Measurements from ENCODE around the gene CTSZ. TPM values are rescaled to one million over a fixed set of nuclear protein-coding genes. Genes with fewer than 3 reads are reported as not detected.
"Not testable (repeated sequence)": the region's sequence is repeated elsewhere in the genome, so short reads cannot be mapped to it uniquely, and the experiment has no call there.

The CTSZ gene
- polyA plus RNA-seq, 4 donors, result 82.7 to 277 (median 183) TPM

DNA sequence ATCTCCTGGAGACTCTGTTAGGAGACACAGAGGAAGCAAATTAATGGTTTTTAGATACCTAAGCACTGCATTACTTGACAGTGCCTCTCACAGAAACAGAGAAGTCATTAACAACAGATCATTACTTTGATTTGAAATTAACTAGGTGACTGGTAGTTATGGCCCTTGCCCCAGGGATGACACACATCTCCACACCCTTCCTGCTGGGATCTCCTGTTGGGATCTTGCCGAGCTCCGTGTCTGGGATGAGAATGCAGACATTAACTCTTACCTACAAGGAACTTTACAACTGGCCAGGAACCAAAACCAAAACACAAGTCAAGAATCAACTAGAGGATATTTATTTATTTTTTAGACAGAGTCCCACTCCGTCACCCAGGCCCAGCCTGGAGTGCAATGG lies 37.7 kb upstream of the CTSZ start:
- no peaks in the 10 kb centered on the region for H3K36me3 ChIP-seq (ENCODE audit: control insufficient read depth in 3 of 3, insufficient read depth in 2 of 3, low read depth in 1 of 3, low read length in 3 of 3)
- no peak for FAIRE-seq
- H3K4me1 ChIP-seq (ENCODE audit: control insufficient read depth in 3 of 3, insufficient read depth in 2 of 3, low read depth in 1 of 3, low read length in 2 of 3), result peaks cover 6 to 35% (median 18%) of the 10 kb centered on the region in 3 donors
- WGBS, 3 donors, result 42 to 74% (median 71%) methylated on average over 3 of the region's 3 CpGs
- DNase-seq, result peak in 1 of 2 donors; percentile 78
- H3K4me3 ChIP-seq (ENCODE audit: low read depth in 1 of 3, low read length in 3 of 3), result no peak overlapping the region
- peak overlapping the region in 1 of 3 donors; percentile 12 for H3K27ac ChIP-seq (ENCODE audit: low read depth in 1 of 3, low read length in 2 of 3)
- H3K9me3 ChIP-seq (ENCODE audit: control insufficient read depth in 2 of 2, insufficient read depth in 1 of 2, low read depth in 1 of 2, low read length in 1 of 2), result no peaks in the 10 kb centered on the region
- H3K27me3 ChIP-seq (ENCODE audit: control insufficient read depth in 3 of 3, insufficient read depth in 3 of 3, low read length in 3 of 3), result no peaks in the 10 kb centered on the region

DNA sequence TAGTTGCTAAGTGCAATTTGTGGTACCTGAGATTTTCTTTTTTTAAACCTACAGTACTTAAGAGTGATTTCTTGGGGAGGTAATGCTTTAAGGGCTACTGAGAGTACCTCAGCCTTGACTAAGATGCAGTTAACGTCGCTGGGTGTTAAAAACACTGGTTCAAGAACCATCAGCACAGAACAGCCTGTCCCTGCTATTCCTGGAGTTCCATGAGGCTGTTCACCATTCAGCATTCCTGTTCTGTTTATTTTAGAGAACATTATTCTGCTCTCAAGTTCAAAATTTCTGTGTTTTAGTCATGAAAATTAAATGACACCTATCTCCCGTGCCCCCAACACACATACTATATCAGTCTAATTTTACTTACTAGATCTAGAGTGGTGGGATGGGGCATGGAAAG lies 37.2 kb upstream of the CTSZ start:
- H3K27ac ChIP-seq (ENCODE audit: low read depth in 1 of 3, low read length in 2 of 3), result peak overlapping the region in 1 of 3 donors; percentile 12
- WGBS, 3 donors, result 79 to 95% (median 91%) methylated on average over 3 of the region's 3 CpGs
- peaks cover 6 to 38% (median 18%) of the 10 kb centered on the region in 3 donors for H3K4me1 ChIP-seq (ENCODE audit: control insufficient read depth in 3 of 3, insufficient read depth in 2 of 3, low read depth in 1 of 3, low read length in 2 of 3)

DNA sequence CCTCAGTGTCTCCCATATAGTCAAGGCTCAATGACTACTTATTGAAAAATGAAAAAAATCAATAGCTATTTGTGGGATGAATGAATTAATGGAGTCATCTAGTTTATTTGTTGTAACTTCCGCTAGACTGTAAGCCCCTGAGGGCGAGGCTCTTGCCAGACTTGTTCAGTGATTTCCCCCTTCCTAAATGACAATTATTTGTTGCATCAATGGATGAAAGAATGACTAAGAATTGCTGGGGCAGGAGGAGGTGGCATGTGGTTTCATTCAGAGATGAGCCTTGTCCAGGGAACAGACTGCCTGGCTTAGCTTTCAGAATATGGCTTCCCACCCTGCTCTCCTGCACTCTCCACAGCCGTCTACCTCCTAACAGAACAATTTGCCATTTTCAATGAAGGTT lies 36.6 kb upstream of the CTSZ start:
- Histone ChIP-seq H3K27ac (ENCODE audit: low read depth in 1 of 3, low read length in 2 of 3) (peak overlapping the region in 1 of 3 donors; percentile 78), H3K27me3 (ENCODE audit: control insufficient read depth in 3 of 3, insufficient read depth in 3 of 3, low read length in 3 of 3) (no peaks in the 10 kb centered on the region), H3K36me3 (ENCODE audit: control insufficient read depth in 3 of 3, insufficient read depth in 2 of 3, low read depth in 1 of 3, low read length in 3 of 3) (no peaks in the 10 kb centered on the region), H3K4me1 (ENCODE audit: control insufficient read depth in 3 of 3, insufficient read depth in 2 of 3, low read depth in 1 of 3, low read length in 2 of 3) (peaks cover 6 to 38% (median 18%) of the 10 kb centered on the region in 3 donors), H3K9me3 (ENCODE audit: control insufficient read depth in 2 of 2, insufficient read depth in 1 of 2, low read depth in 1 of 2, low read length in 1 of 2) (no peaks in the 10 kb centered on the region), H3K4me3 (ENCODE audit: low read depth in 1 of 3, low read length in 3 of 3) (no peak overlapping the region)
- FAIRE-seq (no peak), DNase-seq (no peak)
- 43 to 66% (median 53%) methylated on average over 3 of the region's 3 CpGs for WGBS, 3 donors

More for the DNA sequence above, 37.2 kb upstream of the CTSZ start:
- Histone ChIP-seq H3K4me3 (ENCODE audit: low read depth in 1 of 3, low read length in 3 of 3) (no peak overlapping the region), H3K27me3 (ENCODE audit: control insufficient read depth in 3 of 3, insufficient read depth in 3 of 3, low read length in 3 of 3) (no peaks in the 10 kb centered on the region), H3K36me3 (ENCODE audit: control insufficient read depth in 3 of 3, insufficient read depth in 2 of 3, low read depth in 1 of 3, low read length in 3 of 3) (no peaks in the 10 kb centered on the region), H3K9me3 (ENCODE audit: control insufficient read depth in 2 of 2, insufficient read depth in 1 of 2, low read depth in 1 of 2, low read length in 1 of 2) (no peaks in the 10 kb centered on the region)
- DNase-seq (no peak), FAIRE-seq (no peak)

DNA sequence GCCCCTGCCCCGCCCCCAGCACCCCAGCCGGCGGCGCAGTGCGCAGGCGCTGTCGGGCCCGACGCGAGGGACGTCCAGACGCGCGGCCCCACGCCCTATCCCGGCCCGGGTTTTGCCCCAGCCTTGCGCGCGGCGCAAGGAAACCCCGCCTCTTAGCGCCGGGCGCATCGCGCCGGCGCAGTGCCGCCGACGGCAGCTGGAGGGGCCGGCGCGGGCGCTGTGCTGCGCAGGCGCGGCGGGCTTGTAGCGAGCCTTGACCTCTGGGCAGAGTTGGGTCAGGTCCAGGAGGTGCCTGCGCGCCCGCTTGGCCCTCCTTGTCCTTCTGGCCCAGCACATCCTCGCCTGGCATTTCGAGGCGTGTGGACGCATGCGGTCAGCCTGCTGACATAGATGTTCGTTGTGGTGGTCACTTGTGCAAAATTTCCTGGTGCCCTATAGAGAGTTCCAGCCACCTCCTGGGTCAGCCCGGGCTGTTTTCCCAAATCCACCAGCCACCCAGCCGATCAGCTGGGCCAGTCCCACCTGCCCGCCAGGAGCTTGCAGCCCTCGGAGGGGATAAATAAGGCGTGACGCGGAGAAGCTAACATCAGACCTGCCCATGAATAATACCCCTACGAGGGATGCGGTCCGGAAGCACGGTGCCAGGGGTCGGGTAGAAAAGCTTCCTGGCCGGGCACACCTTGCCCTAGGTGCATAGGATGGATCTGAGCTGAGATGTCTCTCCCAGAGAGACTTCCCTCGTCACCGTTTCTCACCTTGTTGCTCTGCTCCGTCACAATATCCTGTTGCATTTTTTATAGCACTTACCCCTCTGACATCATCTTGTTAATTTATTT lies 36.0 kb upstream of the CTSZ start:
- peaks cover 6 to 31% (median 18%) of the 10 kb centered on the region in 3 donors for H3K4me1 ChIP-seq (ENCODE audit: control insufficient read depth in 3 of 3, insufficient read depth in 2 of 3, low read depth in 1 of 3, low read length in 2 of 3)
- H3K27me3 ChIP-seq (ENCODE audit: control insufficient read depth in 3 of 3, insufficient read depth in 3 of 3, low read length in 3 of 3), result no peaks in the 10 kb centered on the region
- H3K4me3 ChIP-seq (ENCODE audit: low read depth in 1 of 3, low read length in 3 of 3), result peak overlapping the region; percentile 75 to 97 (median 94)
- peak overlapping the region; percentile 85 to 98 (median 94) for H3K27ac ChIP-seq (ENCODE audit: low read depth in 1 of 3, low read length in 2 of 3)
- WGBS, 3 donors, result 5 to 13% (median 12%) methylated on average over 45 to 66 of the region's 66 CpGs
- FAIRE-seq, result no peak
- peak; percentile 97 for DNase-seq
- H3K36me3 ChIP-seq (ENCODE audit: control insufficient read depth in 3 of 3, insufficient read depth in 2 of 3, low read depth in 1 of 3, low read length in 3 of 3), result peaks cover 0 to 3% (median 0%) of the 10 kb centered on the region in 3 donors
- no peaks in the 10 kb centered on the region for H3K9me3 ChIP-seq (ENCODE audit: control insufficient read depth in 2 of 2, insufficient read depth in 1 of 2, low read depth in 1 of 2, low read length in 1 of 2)

DNA sequence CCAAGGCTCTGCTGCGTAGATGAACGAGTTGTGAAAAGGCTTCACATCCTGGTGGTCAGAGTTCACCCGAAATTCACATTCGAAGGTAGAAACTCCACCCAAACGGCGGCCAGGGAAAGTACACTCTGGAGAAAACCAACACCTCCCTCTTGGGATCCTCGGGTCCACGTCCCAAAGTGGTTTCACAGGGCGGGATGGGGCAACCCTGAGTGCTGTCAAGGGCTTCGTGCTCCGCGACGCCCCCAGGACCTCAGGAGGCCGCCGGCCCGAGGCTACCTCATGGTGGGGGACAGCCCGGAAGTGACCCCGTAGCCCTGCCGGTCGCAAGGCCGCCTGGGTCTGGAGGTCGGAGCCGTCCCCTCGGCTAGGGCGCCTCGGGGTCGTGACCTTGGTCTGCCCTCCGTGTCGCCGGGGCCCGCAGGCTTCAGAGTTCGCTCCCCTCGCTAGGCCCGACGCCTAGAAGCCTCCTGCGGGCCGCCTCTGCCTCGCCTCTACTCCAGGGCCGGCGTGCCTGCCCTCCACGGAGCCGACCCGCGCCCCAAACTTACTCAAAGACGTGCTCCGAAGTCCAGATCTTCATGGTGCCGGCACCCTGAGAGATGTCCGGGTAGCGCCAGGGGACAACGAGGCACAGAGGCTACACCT lies 35.2 kb upstream of the CTSZ start, which contains the start of gene PRELID3B:
TSS of gene PRELID3B (minus strand) at position 636 of the 645 bp plus-strand sequence. CDS start at position 580, 56 bp downstream.
- peak within 1 kb of the TSS; percentile 85 to 98 (median 94) for H3K27ac ChIP-seq (ENCODE audit: low read depth in 1 of 3, low read length in 2 of 3)
- H3K36me3 ChIP-seq (ENCODE audit: control insufficient read depth in 3 of 3, insufficient read depth in 2 of 3, low read depth in 1 of 3, low read length in 3 of 3), result peaks cover 2 to 10% (median 4%) of the 10 kb centered on the region in 3 donors
- H3K9me3 ChIP-seq (ENCODE audit: control insufficient read depth in 2 of 2, insufficient read depth in 1 of 2, low read depth in 1 of 2, low read length in 1 of 2), result no peaks in the 10 kb centered on the region
- DNase-seq, result peak in 1 of 2 donors; percentile 79
- H3K4me3 ChIP-seq (ENCODE audit: low read depth in 1 of 3, low read length in 3 of 3), result peak within 1 kb of the TSS; percentile 75 to 97 (median 94)
- no peak for FAIRE-seq
- no peaks in the 10 kb centered on the region for H3K27me3 ChIP-seq (ENCODE audit: control insufficient read depth in 3 of 3, insufficient read depth in 3 of 3, low read length in 3 of 3)
- 0 to 2% (median 1%) methylated on average over 38 to 50 of the region's 50 CpGs for WGBS, 3 donors
- peaks cover 6 to 26% (median 18%) of the 10 kb centered on the region in 3 donors for H3K4me1 ChIP-seq (ENCODE audit: control insufficient read depth in 3 of 3, insufficient read depth in 2 of 3, low read depth in 1 of 3, low read length in 2 of 3)

DNA sequence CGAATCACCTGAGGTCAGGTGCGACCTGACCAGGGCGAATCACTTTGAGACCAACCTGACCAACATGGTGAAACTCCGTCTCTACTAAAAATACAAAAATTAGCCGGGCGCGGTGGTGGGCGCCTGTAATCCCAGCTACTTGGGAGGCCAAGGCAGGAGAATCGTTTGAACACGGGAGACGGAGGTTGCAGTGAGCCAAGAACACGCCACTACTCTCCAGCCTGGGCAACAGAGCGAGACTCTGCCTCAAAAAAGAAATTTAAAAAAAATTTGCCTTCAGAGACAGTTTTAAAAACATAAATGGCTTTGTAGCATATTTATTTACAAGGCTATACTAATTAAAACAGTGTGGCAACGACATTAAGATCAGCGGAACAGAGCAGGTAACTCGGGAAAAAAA lies 34.4 kb upstream of the CTSZ start:
- Histone ChIP-seq H3K4me3 (ENCODE audit: low read depth in 1 of 3, low read length in 3 of 3) (peak overlapping the region in 2 of 3 donors; percentile 75 to 97), H3K36me3 (ENCODE audit: control insufficient read depth in 3 of 3, insufficient read depth in 2 of 3, low read depth in 1 of 3, low read length in 3 of 3) (peaks cover 2 to 11% (median 5%) of the 10 kb centered on the region in 3 donors), H3K4me1 (ENCODE audit: control insufficient read depth in 3 of 3, insufficient read depth in 2 of 3, low read depth in 1 of 3, low read length in 2 of 3) (peaks cover 6 to 24% (median 18%) of the 10 kb centered on the region in 3 donors), H3K27ac (ENCODE audit: low read depth in 1 of 3, low read length in 2 of 3) (peak overlapping the region; percentile 85 to 98 (median 94))
- not testable (repeated sequence) for H3K9me3 ChIP-seq (ENCODE audit: control insufficient read depth in 2 of 2, insufficient read depth in 1 of 2, low read depth in 1 of 2, low read length in 1 of 2); FAIRE-seq; H3K27me3 ChIP-seq (ENCODE audit: control insufficient read depth in 3 of 3, insufficient read depth in 3 of 3, low read length in 3 of 3); DNase-seq
- 17 to 72% (median 34%) methylated on average over 16 of the region's 16 CpGs for WGBS, 3 donors

DNA sequence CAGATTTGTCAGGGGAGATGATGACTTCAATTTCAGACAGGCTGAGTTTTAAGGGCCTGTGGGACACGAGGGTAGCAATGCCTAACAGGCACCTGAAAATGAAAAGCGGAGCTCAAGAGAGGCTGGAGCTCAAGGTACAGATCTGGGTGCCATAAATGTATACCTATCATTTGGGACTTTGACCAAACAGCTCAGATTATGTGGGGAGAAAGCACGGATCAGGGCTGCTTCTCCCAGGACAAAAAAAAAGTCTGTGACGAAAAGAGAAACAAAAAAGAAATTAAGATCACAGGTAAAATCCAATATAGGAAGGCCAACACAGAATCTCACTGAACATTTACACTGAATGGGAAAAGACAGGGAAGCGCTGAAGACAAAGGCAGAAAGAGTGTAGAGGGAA lies 33.6 kb upstream of the CTSZ start:
- FAIRE-seq (no peak), DNase-seq (peak; percentile 85 to 93)
- H3K36me3 ChIP-seq (ENCODE audit: control insufficient read depth in 3 of 3, insufficient read depth in 2 of 3, low read depth in 1 of 3, low read length in 3 of 3), result peaks cover 4 to 14% (median 9%) of the 10 kb centered on the region in 3 donors
- H3K27ac ChIP-seq (ENCODE audit: low read depth in 1 of 3, low read length in 2 of 3), result peak overlapping the region; percentile 76 to 98 (median 94)
- peak overlapping the region in 2 of 3 donors; percentile 29 to 97 for H3K4me3 ChIP-seq (ENCODE audit: low read depth in 1 of 3, low read length in 3 of 3)
- WGBS, 3 donors, result 22 to 63% (median 30%) methylated on average over 5 of the region's 5 CpGs
- H3K27me3 ChIP-seq (ENCODE audit: control insufficient read depth in 3 of 3, insufficient read depth in 3 of 3, low read length in 3 of 3), result no peaks in the 10 kb centered on the region
- H3K4me1 ChIP-seq (ENCODE audit: control insufficient read depth in 3 of 3, insufficient read depth in 2 of 3, low read depth in 1 of 3, low read length in 2 of 3), result peaks cover 6 to 24% (median 14%) of the 10 kb centered on the region in 3 donors
- H3K9me3 ChIP-seq (ENCODE audit: control insufficient read depth in 2 of 2, insufficient read depth in 1 of 2, low read depth in 1 of 2, low read length in 1 of 2), result no peaks in the 10 kb centered on the region

DNA sequence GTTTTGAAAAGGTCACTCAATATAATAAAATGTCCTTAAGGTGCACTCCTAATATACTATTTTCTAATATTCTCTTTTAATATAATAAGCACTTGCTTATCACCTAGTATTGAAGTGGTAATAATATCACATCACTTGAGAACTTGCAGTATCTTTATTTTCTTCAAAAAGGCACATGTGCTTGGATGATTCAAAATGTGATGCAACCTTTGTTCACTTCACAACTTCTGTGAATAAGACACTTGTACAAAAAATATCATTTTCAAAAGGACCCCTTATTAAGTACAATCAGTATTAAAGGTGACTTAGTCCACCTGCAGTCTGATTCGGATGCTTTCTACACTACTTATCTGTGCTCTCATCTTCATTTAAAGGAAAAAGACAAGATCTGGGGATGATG lies 32.2 kb upstream of the CTSZ start:
- H3K36me3 ChIP-seq (ENCODE audit: control insufficient read depth in 3 of 3, insufficient read depth in 2 of 3, low read depth in 1 of 3, low read length in 3 of 3), result peaks cover 11 to 18% (median 13%) of the 10 kb centered on the region in 3 donors
- 18 to 48% (median 20%) methylated on average over 1 of the region's 1 CpG for WGBS, 3 donors
- no peak overlapping the region for H3K27ac ChIP-seq (ENCODE audit: low read depth in 1 of 3, low read length in 2 of 3)
- peak overlapping the region in 1 of 3 donors; percentile 97 for H3K4me3 ChIP-seq (ENCODE audit: low read depth in 1 of 3, low read length in 3 of 3)
- FAIRE-seq (no peak), DNase-seq (no peak)
- peaks cover 6 to 24% (median 11%) of the 10 kb centered on the region in 3 donors for H3K4me1 ChIP-seq (ENCODE audit: control insufficient read depth in 3 of 3, insufficient read depth in 2 of 3, low read depth in 1 of 3, low read length in 2 of 3)
- no peaks in the 10 kb centered on the region for H3K27me3 ChIP-seq (ENCODE audit: control insufficient read depth in 3 of 3, insufficient read depth in 3 of 3, low read length in 3 of 3)
- H3K9me3 ChIP-seq (ENCODE audit: control insufficient read depth in 2 of 2, insufficient read depth in 1 of 2, low read depth in 1 of 2, low read length in 1 of 2), result no peaks in the 10 kb centered on the region

Data from small intestine (tissue), 7 donors.